ENCODE measurements around the gene RNF212.

GRCh38 chr4:1092983-1093361 is 20.4 kb downstream of the RNF212 start:
- TF ChIP-seq POU6F1 (CRISPR knock-in tag; IDR thresholded peaks at IDR 0.05; ENCODE audit: borderline replicate concordance, low read depth), result no peak
- no peak for TF ChIP-seq ZFP3 (CRISPR knock-in tag; IDR thresholded peaks at IDR 0.05)
- TF ChIP-seq GLIS3 (CRISPR knock-in tag; IDR thresholded peaks at IDR 0.05), result no peak
- TF ChIP-seq ZFP30 (CRISPR knock-in tag; IDR thresholded peaks at IDR 0.05), result no peak
- no peak for TF ChIP-seq ZNF70 (CRISPR knock-in tag; IDR thresholded peaks at IDR 0.05)
- TF ChIP-seq RARB (CRISPR knock-in tag; IDR thresholded peaks at IDR 0.05), result no peak
- TF ChIP-seq TOX (CRISPR knock-in tag; IDR thresholded peaks at IDR 0.05; ENCODE audit: borderline replicate concordance), result no peak
- TF ChIP-seq CSDC2 (CRISPR knock-in tag; IDR thresholded peaks at IDR 0.05), result no peak
- no peak for TF ChIP-seq ARNTL (CRISPR knock-in tag; IDR thresholded peaks at IDR 0.05; ENCODE audit: borderline replicate concordance, low read depth)
- TF ChIP-seq OSR1 (CRISPR knock-in tag; IDR thresholded peaks at IDR 0.05), result no peak
- TF ChIP-seq BACH2 (CRISPR knock-in tag; IDR thresholded peaks at IDR 0.05; ENCODE audit: borderline replicate concordance), result no peak
- TF ChIP-seq, protein P1, sequence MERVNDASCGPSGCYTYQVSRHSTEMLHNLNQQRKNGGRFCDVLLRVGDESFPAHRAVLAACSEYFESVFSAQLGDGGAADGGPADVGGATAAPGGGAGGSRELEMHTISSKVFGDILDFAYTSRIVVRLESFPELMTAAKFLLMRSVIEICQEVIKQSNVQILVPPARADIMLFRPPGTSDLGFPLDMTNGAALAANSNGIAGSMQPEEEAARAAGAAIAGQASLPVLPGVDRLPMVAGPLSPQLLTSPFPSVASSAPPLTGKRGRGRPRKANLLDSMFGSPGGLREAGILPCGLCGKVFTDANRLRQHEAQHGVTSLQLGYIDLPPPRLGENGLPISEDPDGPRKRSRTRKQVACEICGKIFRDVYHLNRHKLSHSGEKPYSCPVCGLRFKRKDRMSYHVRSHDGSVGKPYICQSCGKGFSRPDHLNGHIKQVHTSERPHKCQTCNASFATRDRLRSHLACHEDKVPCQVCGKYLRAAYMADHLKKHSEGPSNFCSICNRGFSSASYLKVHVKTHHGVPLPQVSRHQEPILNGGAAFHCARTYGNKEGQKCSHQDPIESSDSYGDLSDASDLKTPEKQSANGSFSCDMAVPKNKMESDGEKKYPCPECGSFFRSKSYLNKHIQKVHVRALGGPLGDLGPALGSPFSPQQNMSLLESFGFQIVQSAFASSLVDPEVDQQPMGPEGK (CRISPR knock-in tag; IDR thresholded peaks at IDR 0.05; ENCODE audit: borderline replicate concordance), result no peak
- TF ChIP-seq ESRRG (CRISPR knock-in tag; IDR thresholded peaks at IDR 0.05), result no peak
- no peak for TF ChIP-seq TCF4 (CRISPR knock-in tag; IDR thresholded peaks at IDR 0.05; ENCODE audit: borderline replicate concordance)
